Stimulated activated CD8-positive, alpha-beta memory T cell treated with anti-CD3 and anti-CD28 coated beads, Interleukin-7, amount 100 ng/mL, for 48 hours (primary cell): Measurements from ENCODE around the gene FAM161A.
"Not testable (repeated sequence)": the region's sequence is repeated elsewhere in the genome, so short reads cannot be mapped to it uniquely, and the experiment has no call there.

Source experiments
- DNase-seq, 2 donors: peaks; one replicate each; pipeline ENCODE4 v3.0.0-alpha.2; 2020; ENCODE audit warnings: low read depth in 1 of 2; ENCODE audit errors: extremely low read depth in 1 of 2

FAM161A gene

GRCh38 chr2:61853847-61854563 lies at the start of gene FAM161A:
TSS of gene FAM161A (minus strand) at chr2:61854060. CDS start at chr2:61854041, 19 bp downstream.
- DNase-seq, result peak; percentile 59 to 77

- no peak for DNase-seq
Observed at GRCh38 chr2:61900281-61900680, 46.4 kb upstream of the FAM161A start.

- DNase-seq, result no peak
Observed at GRCh38 chr2:61898810-61899209, 45.0 kb upstream of the FAM161A start.

GRCh38 chr2:61888267-61889055 lies 34.6 kb upstream of the FAM161A start, which contains the start of gene CCT4:
TSS of gene CCT4 (minus strand) at chr2:61888656. CDS start at chr2:61888507, 149 bp downstream.
- peak; percentile 80 to 85 for DNase-seq

GRCh38 chr2:61887717-61888266 lies 33.9 kb upstream of the FAM161A start:
- no peak for DNase-seq

GRCh38 chr2:61885896-61886603 lies 32.2 kb upstream of the FAM161A start:
- no peak for DNase-seq

GRCh38 chr2:61882850-61883249 lies 29.0 kb upstream of the FAM161A start:
- no peak for DNase-seq

- DNase-seq, result not testable (repeated sequence)
Observed at GRCh38 chr2:61879351-61879750, 25.5 kb upstream of the FAM161A start.

GRCh38 chr2:61878761-61879160 lies 24.9 kb upstream of the FAM161A start:
- DNase-seq, result no peak

GRCh38 chr2:61877571-61878245 lies 23.8 kb upstream of the FAM161A start:
- DNase-seq, result no peak

- DNase-seq, result no peak
Observed at GRCh38 chr2:61876400-61876799, 22.5 kb upstream of the FAM161A start.

GRCh38 chr2:61866482-61867089 lies 12.7 kb upstream of the FAM161A start:
- DNase-seq, result not testable (repeated sequence)

- DNase-seq, result no peak
Observed at GRCh38 chr2:61862085-61862484, 8.2 kb upstream of the FAM161A start.

- no peak for DNase-seq
Observed at GRCh38 chr2:61857224-61857623, 3.4 kb upstream of the FAM161A start.

GRCh38 chr2:61855318-61855613 lies 1.4 kb upstream of the FAM161A start:
- no peak for DNase-seq

- DNase-seq, result peak; percentile 64 to 89
Observed at GRCh38 chr2:61854564-61855317, 881 bp upstream of the FAM161A start.

GRCh38 chr2:61853086-61853846 lies 594 bp downstream of the FAM161A start:
- peak in 1 of 2 donors; percentile 40 for DNase-seq

GRCh38 chr2:61851270-61851669 lies 2.6 kb downstream of the FAM161A start:
- DNase-seq, result not testable (repeated sequence)

GRCh38 chr2:61845320-61845719 lies 8.5 kb downstream of the FAM161A start:
- no peak for DNase-seq
